ENCODE results near the gene HS2ST1. TPM values are rescaled to one million over a fixed set of nuclear protein-coding genes. Genes with fewer than 3 reads are reported as not detected.

Gene HS2ST1
- polyA plus RNA-seq, 4 donors: 39.0 to 59.4 (median 53.5) TPM

- peak in 1 of 4 donors; percentile 69 for DNase-seq (ENCODE audit: low read depth in 4 of 4, low spot score in 3 of 4)
Measured at GRCh38 chr1:87151500-87152421, 237.3 kb downstream of the HS2ST1 start.

- DNase-seq (ENCODE audit: low read depth in 4 of 4, low spot score in 3 of 4): no peak
Measured at GRCh38 chr1:87154384-87154783, 239.9 kb downstream of the HS2ST1 start.

GRCh38 chr1:87155170-87155569 lies 240.7 kb downstream of the HS2ST1 start:
- DNase-seq (ENCODE audit: low read depth in 4 of 4, low spot score in 3 of 4): no peak

- no peak for DNase-seq (ENCODE audit: low read depth in 4 of 4, low spot score in 3 of 4)
Measured at GRCh38 chr1:87155648-87156047, 241.2 kb downstream of the HS2ST1 start.

- DNase-seq (ENCODE audit: low read depth in 4 of 4, low spot score in 3 of 4): no peak
Measured at GRCh38 chr1:87156124-87156523, 241.7 kb downstream of the HS2ST1 start.

GRCh38 chr1:87159378-87159915 lies 245.0 kb downstream of the HS2ST1 start:
- no peak for DNase-seq (ENCODE audit: low read depth in 4 of 4, low spot score in 3 of 4)

Other genes with a start within 250 kb of the HS2ST1 start
- gene SH3GLB1, start 210.1 kb upstream of the HS2ST1 start, polyA plus RNA-seq (ENCODE audit: insufficient read length in 4 of 4): 10 to 100 TPM; 74.9 to 90.8 (median 84.1) TPM
- gene SELENOF, start 509 bp upstream of the HS2ST1 start, polyA plus RNA-seq (ENCODE audit: insufficient read length in 4 of 4): 100 to 1,000 TPM; 321 to 382 (median 350) TPM